Endothelial cell of umbilical vein (primary cell): ENCODE data around the gene SLC12A7. TPM values are rescaled to one million over a fixed set of nuclear protein-coding genes. Genes with fewer than 3 reads are reported as not detected.

Source experiments
- BruUV-seq: library from RNA; stranded (reverse); fragments of 400-500 nt; replicated peaks from 2 replicates; lab custom pipeline; 2021; lab: Mats Ljungman, UMichigan
- CTCF ChIA-PET: fragments of 300-600, 350-600 bp; sonication (Branson Sonifier 250); formaldehyde crosslinking; loops from one replicate; lab custom pipeline; 2021; ENCODE audit warnings: antibody characterized with exemption, inconsistent platforms; lab: Charles Lee
- POLR2A ChIA-PET: fragments of 300-600, 350-600 bp; sonication (Branson Sonifier 250); formaldehyde crosslinking; loops from one replicate; lab custom pipeline; 2021; ENCODE audit warnings: antibody characterized with exemption, inconsistent platforms; lab: Charles Lee
- DNase-seq: peaks from one replicate; pipeline ENCODE4 v3.0.0-alpha.2; 2011; ENCODE audit warnings: low read depth, low spot score
- FAIRE-seq: peaks from 2 replicates; lab custom pipeline; 2011; peaks lifted over from hg19 to GRCh38; lab: Jason Lieb, UNC
- H2AFZ ChIP-seq: 2 replicates; pipeline ENCODE4 v1.6.0; 2012; ENCODE audit warnings: low read depth, low read length, control low read depth, inconsistent platforms
- H3K27ac ChIP-seq: 2 replicates; pipeline ENCODE4 v1.5.1; 2011; ENCODE audit warnings: low read depth, mild to moderate bottlenecking, control low read depth, low read length, moderate library complexity; ENCODE audit not compliant: insufficient read depth
- H3K27me3 ChIP-seq, 2 experiments: 2 replicates each; pipeline versions ENCODE4 v1.6.0 to v1.6.1; 2011; ENCODE audit warnings: low read length in 2 of 2, mixed read lengths in 1 of 2; ENCODE audit not compliant: control insufficient read depth in 2 of 2, insufficient read depth in 2 of 2
- H3K36me3 ChIP-seq, 2 experiments: 2 replicates in 1 of 2; 3 replicates in 1 of 2; pipeline ENCODE4 v1.5.1; 2011; ENCODE audit warnings: low read length in 2 of 2, mild to moderate bottlenecking in 1 of 2, moderate library complexity in 1 of 2; ENCODE audit not compliant: control insufficient read depth in 2 of 2, insufficient read depth in 2 of 2; ENCODE audit errors: extremely low read depth in 1 of 2
- H3K4me1 ChIP-seq: 3 replicates; pipeline ENCODE4 v1.5.1; 2011; ENCODE audit warnings: mild to moderate bottlenecking, low read length; ENCODE audit not compliant: control insufficient read depth, insufficient read depth; ENCODE audit errors: extremely low read depth
- H3K4me2 ChIP-seq: 2 replicates; pipeline ENCODE4 v1.6.1; 2011; ENCODE audit warnings: low read length, control low read depth, mixed read lengths; ENCODE audit not compliant: insufficient read depth
- H3K4me3 ChIP-seq, 3 experiments: fragments of 200-600 bp in 1 of 3; sonication (generic), shearing (Covaris generic) in 1 of 3; replicated peaks in 1 of 3; 2 replicates each; pipeline ENCODE4 v1.5.1; 2011 to 2016; ENCODE audit warnings: control low read depth in 3 of 3, low read length in 3 of 3, mild to moderate bottlenecking in 2 of 3, inconsistent platforms in 1 of 3, low read depth in 1 of 3, moderate library complexity in 1 of 3; ENCODE audit not compliant: insufficient read depth in 1 of 3
- H3K79me2 ChIP-seq: 2 replicates; pipeline ENCODE4 v1.6.0; 2012; ENCODE audit warnings: low read length, inconsistent platforms; ENCODE audit not compliant: control insufficient read depth, insufficient read depth
- H3K9ac ChIP-seq: replicated peaks from 2 replicates; pipeline ENCODE3; 2011; ENCODE audit warnings: low read length, control low read depth; ENCODE audit not compliant: insufficient read depth; ENCODE audit errors: extremely low read depth
- H3K9me1 ChIP-seq: replicated peaks from 3 replicates; pipeline ENCODE4 v1.6.0; 2011; ENCODE audit warnings: mild to moderate bottlenecking, low read length; ENCODE audit not compliant: control insufficient read depth, insufficient read depth; ENCODE audit errors: extremely low read depth
- H3K9me3 ChIP-seq: replicated peaks from 2 replicates; pipeline ENCODE4 v1.5.1; 2012; ENCODE audit warnings: low read length, inconsistent platforms; ENCODE audit not compliant: control insufficient read depth, insufficient read depth
- H4K20me1 ChIP-seq: replicated peaks from 2 replicates; pipeline ENCODE3; 2011; ENCODE audit warnings: mild to moderate bottlenecking, low read length; ENCODE audit not compliant: control insufficient read depth, insufficient read depth; ENCODE audit errors: extremely low read depth
- EZH2 ChIP-seq: IDR thresholded peaks from 2 replicates; pipeline ENCODE4 v1.6.1; 2012; ENCODE audit warnings: borderline replicate concordance, low read depth, mild to moderate bottlenecking, moderate library complexity, low read length, inconsistent platforms; ENCODE audit not compliant: severe bottlenecking
- FOS ChIP-seq: IDR thresholded peaks from 2 replicates; pipeline ENCODE4 v1.6.1; 2011; ENCODE audit warnings: mild to moderate bottlenecking, low read length, moderate library complexity, borderline replicate concordance; ENCODE audit not compliant: insufficient read depth
- GATA2 ChIP-seq: IDR thresholded peaks from 2 replicates; pipeline ENCODE4 v1.7.0; 2011; ENCODE audit warnings: low read depth, mild to moderate bottlenecking, moderate library complexity, mixed read lengths, low read length; ENCODE audit not compliant: insufficient read length, insufficient read depth
- JUN ChIP-seq: IDR thresholded peaks from 2 replicates; pipeline ENCODE4 v1.6.1; 2011; ENCODE audit warnings: borderline replicate concordance, low read depth; ENCODE audit not compliant: insufficient read length, insufficient read depth
- MAX ChIP-seq: IDR thresholded peaks from 2 replicates; pipeline ENCODE4 v1.6.1; 2011; ENCODE audit not compliant: insufficient read depth, insufficient read length
- MYC ChIP-seq: IDR thresholded peaks from one replicate; pipeline ENCODE4 v1.6.1; 2011; ENCODE audit warnings: mild to moderate bottlenecking, low read depth, low read length
- POLR2A ChIP-seq: IDR thresholded peaks from 2 replicates; pipeline ENCODE4 v1.6.1; 2012; ENCODE audit warnings: low read depth, mild to moderate bottlenecking, control low read depth, low read length
- POLR2AphosphoS5 ChIP-seq: IDR thresholded peaks from 2 replicates; pipeline ENCODE4 v1.6.1; 2012; ENCODE audit warnings: low read depth, mild to moderate bottlenecking, control low read depth, low read length, moderate library complexity; ENCODE audit not compliant: insufficient read depth
- dilution Hi-C: fragments of 300-500 bp; cut with MboI; formaldehyde crosslinking; loops from one replicate; pipeline ENCODE4 v1.15.0; 2019; ENCODE audit warnings: low sequenced_read_pairs; ENCODE audit not compliant: extremely low pct_ligation_motif_present
- intact Hi-C: fragments of 100-400 bp; cut with micrococcal nuclease; formaldehyde crosslinking; loops from one replicate; pipeline ENCODE4 v1.10.0; 2022
- polyA plus RNA-seq, 4 experiments: library from polyadenylated mRNA; depleted of rRNA in 3 of 4; stranded (reverse) in 3 of 4; unstranded in 1 of 4; fragments of >200 nt; gene quantifications; 2 replicates each; pipeline versions ENCODE4 v1.2.1 to v1.2.3, GENCODE V29; 2011 to 2012; ENCODE audit warnings: missing spikeins in 1 of 4
- total RNA-seq: library from RNA; stranded (reverse); gene quantifications from 2 replicates; pipeline ENCODE4 v1.2.3, GENCODE V29; 2021
- TF ChIP-seq, protein P1 (sequence below), 2 donors: IDR thresholded peaks; 1 replicate in 1 of 2; 2 replicates in 1 of 2; pipeline ENCODE4 v1.5.1; 2011; ENCODE audit warnings: low read length in 2 of 2, mild to moderate bottlenecking in 2 of 2, moderate library complexity in 2 of 2, control low read depth in 1 of 2, inconsistent platforms in 1 of 2, low read depth in 1 of 2; ENCODE audit not compliant: insufficient read depth in 1 of 2; ENCODE audit errors: extremely low read depth in 1 of 2

SLC12A7 gene
- total and polyA plus RNA-seq, 2 donors (not counting 3 experiments of a cell fraction or from before 2014, with no cell fraction given), result 16.4 to 38.8 TPM

GRCh38 chr5:1067141-1068121, 44.4 kb downstream of the SLC12A7 start:
- FAIRE-seq (no peak), DNase-seq (no peak)
- Histone ChIP-seq H3K36me3 (peaks cover 0 to 33% of the 10 kb centered on the region in 2 experiments), H3K27ac (no peak overlapping the region), H4K20me1 (no peaks in the 10 kb centered on the region), H3K9ac (no peak overlapping the region), H3K4me3 (no peak overlapping the region), H2AFZ (no peak overlapping the region), H3K9me1 (no peaks in the 10 kb centered on the region), H3K9me3 (no peaks in the 10 kb centered on the region), H3K27me3 (no peaks in the 10 kb centered on the region), H3K79me2 (no peaks in the 10 kb centered on the region), H3K4me2 (no peak overlapping the region), H3K4me1 (no peaks in the 10 kb centered on the region)
- POLR2A ChIA-PET, result no interaction called here
- TF ChIP-seq MYC, result no peak
- no peak for TF ChIP-seq POLR2AphosphoS5
- no peak for TF ChIP-seq MAX
- no peak for TF ChIP-seq EZH2
- no peak for TF ChIP-seq JUN
- TF ChIP-seq, protein P1, sequence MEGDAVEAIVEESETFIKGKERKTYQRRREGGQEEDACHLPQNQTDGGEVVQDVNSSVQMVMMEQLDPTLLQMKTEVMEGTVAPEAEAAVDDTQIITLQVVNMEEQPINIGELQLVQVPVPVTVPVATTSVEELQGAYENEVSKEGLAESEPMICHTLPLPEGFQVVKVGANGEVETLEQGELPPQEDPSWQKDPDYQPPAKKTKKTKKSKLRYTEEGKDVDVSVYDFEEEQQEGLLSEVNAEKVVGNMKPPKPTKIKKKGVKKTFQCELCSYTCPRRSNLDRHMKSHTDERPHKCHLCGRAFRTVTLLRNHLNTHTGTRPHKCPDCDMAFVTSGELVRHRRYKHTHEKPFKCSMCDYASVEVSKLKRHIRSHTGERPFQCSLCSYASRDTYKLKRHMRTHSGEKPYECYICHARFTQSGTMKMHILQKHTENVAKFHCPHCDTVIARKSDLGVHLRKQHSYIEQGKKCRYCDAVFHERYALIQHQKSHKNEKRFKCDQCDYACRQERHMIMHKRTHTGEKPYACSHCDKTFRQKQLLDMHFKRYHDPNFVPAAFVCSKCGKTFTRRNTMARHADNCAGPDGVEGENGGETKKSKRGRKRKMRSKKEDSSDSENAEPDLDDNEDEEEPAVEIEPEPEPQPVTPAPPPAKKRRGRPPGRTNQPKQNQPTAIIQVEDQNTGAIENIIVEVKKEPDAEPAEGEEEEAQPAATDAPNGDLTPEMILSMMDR (IDR thresholded peaks at IDR 0.05; ENCODE audit: extremely low read depth in 1 of 2, insufficient read depth in 1 of 2, low read depth in 1 of 2, low read length in 2 of 2), result no peak
- TF ChIP-seq FOS, result no peak
- TF ChIP-seq POLR2A, result no peak
- no peak for TF ChIP-seq GATA2
- BruUV-seq, result no TSS peak
- dilution Hi-C loops, result no loop called here
- CTCF ChIA-PET, result no interaction called here
- intact Hi-C loops, result no loop called here
